Keratinocyte (primary cell): ENCODE data around the gene GPSM1. TPM values are rescaled to one million over a fixed set of nuclear protein-coding genes. Genes with fewer than 3 reads are reported as not detected.

Experiments
- DNase-seq: peaks from one replicate; pipeline ENCODE4 v3.0.0-alpha.2; 2011; ENCODE audit warnings: low read depth, missing footprints, low spot score
- FAIRE-seq: peaks from 2 replicates; lab custom pipeline; 2011; peaks lifted over from hg19 to GRCh38; lab: Jason Lieb, UNC
- H2AFZ ChIP-seq: 2 replicates; pipeline ENCODE4 v1.6.0; 2012; ENCODE audit warnings: low read length, control low read depth, inconsistent platforms; ENCODE audit not compliant: control insufficient read depth
- H3K27ac ChIP-seq: 2 replicates; pipeline ENCODE4 v1.5.1; 2011; ENCODE audit warnings: low read length; ENCODE audit not compliant: control insufficient read depth, insufficient read depth
- H3K27me3 ChIP-seq: 3 replicates; pipeline ENCODE4 v1.6.0; 2011; ENCODE audit warnings: low read length; ENCODE audit not compliant: control insufficient read depth, insufficient read depth; ENCODE audit errors: extremely low read depth
- H3K36me3 ChIP-seq, 2 experiments: 2 replicates in 1 of 2; 3 replicates in 1 of 2; pipeline ENCODE4 v1.5.1; 2011; ENCODE audit warnings: low read length in 2 of 2, mild to moderate bottlenecking in 1 of 2; ENCODE audit not compliant: control insufficient read depth in 2 of 2, insufficient read depth in 2 of 2; ENCODE audit errors: extremely low read depth in 1 of 2
- H3K4me1 ChIP-seq: 3 replicates; pipeline ENCODE4 v1.5.1; 2011; ENCODE audit warnings: low read length; ENCODE audit not compliant: control insufficient read depth, insufficient read depth; ENCODE audit errors: extremely low read depth
- H3K4me2 ChIP-seq: 3 replicates; pipeline ENCODE4 v1.6.0; 2011; ENCODE audit warnings: low read depth, low read length; ENCODE audit not compliant: control insufficient read depth, insufficient read depth; ENCODE audit errors: extremely low read depth
- H3K4me3 ChIP-seq, 3 experiments: fragments of 200-600 bp in 1 of 3; sonication (generic) in 1 of 3; 2 replicates in 2 of 3; 3 replicates in 1 of 3; pipeline ENCODE4 v1.5.1; 2011 to 2016; ENCODE audit warnings: low read length in 3 of 3, mild to moderate bottlenecking in 3 of 3, control low read depth in 2 of 3, inconsistent platforms in 1 of 3, low read depth in 1 of 3, mixed read lengths in 1 of 3, mixed run types in 1 of 3, moderate library complexity in 1 of 3; ENCODE audit not compliant: control insufficient read depth in 2 of 3, insufficient read depth in 2 of 3; ENCODE audit errors: extremely low read depth in 1 of 3
- H3K79me2 ChIP-seq: 2 replicates; pipeline ENCODE4 v1.6.0; 2012; ENCODE audit warnings: low read length; ENCODE audit not compliant: control insufficient read depth, insufficient read depth
- H3K9ac ChIP-seq: 3 replicates; pipeline ENCODE4 v1.6.0; 2011; ENCODE audit warnings: low read length; ENCODE audit not compliant: control insufficient read depth, insufficient read depth; ENCODE audit errors: extremely low read depth
- H3K9me1 ChIP-seq: 3 replicates; pipeline ENCODE4 v1.6.0; 2011; ENCODE audit warnings: low read length; ENCODE audit not compliant: control insufficient read depth, insufficient read depth; ENCODE audit errors: extremely low read depth
- H3K9me3 ChIP-seq: 2 replicates; pipeline ENCODE4 v1.5.1; 2012; ENCODE audit warnings: low read depth, low read length; ENCODE audit not compliant: control insufficient read depth
- H4K20me1 ChIP-seq: 3 replicates; pipeline ENCODE4 v1.6.0; 2011; ENCODE audit warnings: low read length; ENCODE audit not compliant: control insufficient read depth, insufficient read depth; ENCODE audit errors: extremely low read depth
- CTCF ChIP-seq, 3 experiments: IDR thresholded peaks in 1 of 3; conservative IDR thresholded peaks in 1 of 3; optimal IDR thresholded peaks in 1 of 3; 2 replicates in 2 of 3; 3 replicates in 1 of 3; pipeline versions ENCODE3 to v1.5.1; 2011; ENCODE audit warnings: low read length in 3 of 3, mild to moderate bottlenecking in 3 of 3, moderate library complexity in 2 of 3, control low read depth in 1 of 3, inconsistent platforms in 1 of 3; ENCODE audit not compliant: insufficient read depth in 2 of 3; ENCODE audit errors: extremely low read depth in 1 of 3
- EZH2 ChIP-seq: IDR thresholded peaks from one replicate; pipeline ENCODE4 v1.6.1; 2012; ENCODE audit warnings: inconsistent platforms, mild to moderate bottlenecking, low read length, moderate library complexity
- dilution Hi-C: fragments of 300-500 bp; cut with MboI; formaldehyde crosslinking; loops from one replicate; pipeline ENCODE4 v1.7.0; 2020; ENCODE audit warnings: low sequenced_read_pairs; ENCODE audit not compliant: extremely low pct_ligation_motif_present
- polyA plus RNA-seq, 5 experiments: library from polyadenylated mRNA; depleted of rRNA in 3 of 5; stranded (reverse) in 3 of 5; stranded (forward) in 1 of 5; unstranded in 1 of 5; fragments of >200 nt; gene quantifications; 1 replicate in 1 of 5; 2 replicates in 3 of 5; 3 replicates in 1 of 5; pipeline versions ENCODE4 v1.2.1 to v1.2.3, GENCODE V29; 2011 to 2012; ENCODE audit warnings: missing spikeins in 2 of 5, low read depth in 1 of 5, low replicate concordance in 1 of 5

GPSM1 gene
- polyA plus RNA-seq, 1 donor (not counting 4 experiments of a cell fraction or from before 2014, with no cell fraction given) = 2.5 TPM

GRCh38 chr9:136392538-136393449, 65.5 kb downstream of the GPSM1 start:
- no peak for FAIRE-seq
- no peak overlapping the region for H3K4me2 ChIP-seq
- H3K9ac ChIP-seq = no peak overlapping the region
- H4K20me1 ChIP-seq = no peaks in the 10 kb centered on the region
- no peak for TF ChIP-seq CTCF (optimal IDR thresholded peaks at IDR 0.05 in 1 of 3, IDR thresholded peaks at IDR 0.05 in 1 of 3, conservative IDR thresholded peaks at IDR 0.05 in 1 of 3; ENCODE audit: extremely low read depth in 1 of 3, insufficient read depth in 2 of 3, low read length in 3 of 3)
- no peak for TF ChIP-seq EZH2
- no peak for DNase-seq
- no peaks in the 10 kb centered on the region for H3K9me1 ChIP-seq
- H3K27ac ChIP-seq = no peak overlapping the region
- H3K79me2 ChIP-seq = peaks cover 15% of the 10 kb centered on the region
- H3K9me3 ChIP-seq = no peaks in the 10 kb centered on the region
- no peak overlapping the region for H3K4me3 ChIP-seq
- dilution Hi-C loops = no loop called here
- no peak overlapping the region for H2AFZ ChIP-seq
- peaks cover 50 to 68% of the 10 kb centered on the region in 2 experiments for H3K36me3 ChIP-seq
- H3K4me1 ChIP-seq = no peaks in the 10 kb centered on the region
- no peaks in the 10 kb centered on the region for H3K27me3 ChIP-seq

GRCh38 chr9:136393531-136393930, 66.2 kb downstream of the GPSM1 start:
- Histone ChIP-seq H3K27ac (no peak overlapping the region), H3K9me1 (peaks cover under 1% of the 10 kb centered on the region), H3K4me2 (no peak overlapping the region), H3K4me3 (no peak overlapping the region), H3K27me3 (no peaks in the 10 kb centered on the region), H3K4me1 (peaks cover 3% of the 10 kb centered on the region), H3K9me3 (no peaks in the 10 kb centered on the region), H3K36me3 (peaks cover 57 to 63% of the 10 kb centered on the region in 2 experiments), H4K20me1 (peaks cover under 1% of the 10 kb centered on the region), H3K9ac (no peak overlapping the region), H3K79me2 (peaks cover 22% of the 10 kb centered on the region), H2AFZ (no peak overlapping the region)
- no peak for TF ChIP-seq EZH2
- TF ChIP-seq CTCF (optimal IDR thresholded peaks at IDR 0.05 in 1 of 3, IDR thresholded peaks at IDR 0.05 in 1 of 3, conservative IDR thresholded peaks at IDR 0.05 in 1 of 3; ENCODE audit: extremely low read depth in 1 of 3, insufficient read depth in 2 of 3, low read length in 3 of 3) = no peak
- no peak for FAIRE-seq
- no peak for DNase-seq
- dilution Hi-C loops = no loop called here
